ENCODE results near the gene CHST1.

Gene CHST1

GRCh38 chr11:45659031-45659817, 6.2 kb downstream of the CHST1 start:
- DNase-seq, result peak; percentile 27

DNA sequence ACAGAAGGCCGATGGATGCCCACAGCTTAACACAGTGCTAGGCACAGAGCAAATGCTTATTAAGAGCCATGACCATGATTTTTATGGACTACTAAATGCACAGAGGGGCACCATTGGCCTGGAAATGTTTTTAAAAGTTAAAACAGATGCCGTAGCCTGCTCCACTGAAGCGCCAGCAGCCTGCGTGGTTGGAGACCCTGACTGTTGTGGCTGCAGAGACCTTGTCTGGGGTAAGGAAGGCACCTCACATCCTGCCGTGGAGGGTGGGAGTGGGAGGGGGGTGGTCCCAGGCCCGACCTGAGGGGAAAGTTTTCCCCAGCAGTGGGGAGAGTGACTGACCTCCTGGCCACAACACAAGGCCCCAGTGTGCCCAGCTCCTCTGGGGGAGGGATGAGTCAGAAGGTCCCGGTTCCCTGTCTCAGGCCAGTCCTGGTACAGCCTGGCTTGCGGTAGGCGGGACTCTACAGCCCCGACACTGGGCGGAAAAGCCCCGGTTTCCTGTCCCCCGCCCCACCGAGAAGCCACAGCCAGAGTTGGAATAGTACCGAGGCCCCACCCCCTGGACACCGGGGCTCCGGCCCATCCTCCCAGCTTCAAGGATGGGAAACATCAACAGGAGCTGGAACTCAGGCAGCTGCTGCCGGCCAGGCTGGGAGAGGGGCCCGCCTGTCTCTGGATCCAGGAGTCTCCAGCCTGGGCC, 7.0 kb downstream of the CHST1 start:
- DNase-seq, result no peak

GRCh38 chr11:45657496-45658260, 7.7 kb downstream of the CHST1 start:
- DNase-seq, result no peak

DNA sequence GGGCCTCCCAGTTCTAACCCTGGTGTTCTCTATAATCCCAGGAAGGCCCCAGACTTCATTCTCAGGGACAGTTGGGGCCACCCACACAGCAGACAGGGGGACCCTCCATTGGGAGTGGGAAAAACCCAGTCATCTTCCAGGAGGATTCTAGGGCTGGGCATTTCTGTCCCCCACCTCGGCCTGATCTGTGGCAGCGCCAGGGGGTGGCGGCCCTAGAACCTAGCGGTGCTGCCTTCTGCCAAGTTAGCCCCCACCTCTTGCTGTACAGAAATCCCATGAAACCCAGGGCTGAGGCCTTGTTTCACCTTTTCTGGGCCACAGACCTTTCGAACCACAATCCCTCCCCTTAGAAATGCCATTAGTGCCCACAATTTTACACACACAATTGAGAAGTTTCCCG, 9.6 kb downstream of the CHST1 start:
- DNase-seq, result no peak

DNA sequence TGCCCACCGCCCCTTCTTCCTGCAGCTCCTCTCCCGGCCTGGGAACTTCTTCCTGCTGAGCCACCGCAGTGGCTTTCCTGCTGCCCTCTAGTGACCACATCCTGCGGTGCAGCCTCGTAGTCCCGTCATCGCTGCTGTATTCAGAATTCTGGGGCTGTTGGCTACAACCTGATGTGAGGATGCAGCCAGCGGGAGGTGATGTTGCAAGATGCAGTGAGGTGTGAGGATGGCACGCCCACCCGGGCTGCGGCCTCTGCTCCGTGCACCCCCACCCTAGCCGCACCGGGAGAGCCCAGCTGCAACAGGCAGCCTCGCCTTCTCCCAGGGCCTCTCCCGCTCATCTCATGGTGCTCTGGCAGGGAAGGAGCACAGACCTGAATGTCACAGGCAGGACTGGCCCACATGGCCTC, 10.1 kb downstream of the CHST1 start:
- DNase-seq, result peak; percentile 94

- DNase-seq, result no peak
Observed at GRCh38 chr11:45655012-45655283, 10.5 kb downstream of the CHST1 start.

GRCh38 chr11:45654231-45655011, 11.0 kb downstream of the CHST1 start:
- DNase-seq, result peak; percentile 93

GRCh38 chr11:45653277-45653676, 12.1 kb downstream of the CHST1 start:
- no peak for DNase-seq

DNA sequence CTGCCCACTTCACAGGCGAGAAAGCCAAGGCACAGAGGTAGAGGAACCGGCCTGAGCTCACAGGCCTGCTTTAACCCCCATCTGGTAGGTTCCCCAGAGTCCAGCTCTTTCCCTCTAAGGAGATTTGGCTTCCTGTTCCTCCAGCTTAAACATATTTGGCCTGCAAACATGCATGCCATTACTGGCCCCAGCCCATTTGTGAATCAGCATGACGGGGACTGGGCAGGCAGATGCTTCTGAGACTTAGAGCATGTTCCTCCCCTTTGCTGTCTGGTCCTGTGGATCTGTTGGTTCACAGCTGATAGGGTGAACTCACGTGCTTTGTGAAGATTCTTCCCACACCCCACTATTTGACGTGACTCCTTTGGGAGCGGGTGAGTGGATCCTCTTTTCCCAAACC, 12.6 kb downstream of the CHST1 start:
- DNase-seq, result no peak

- DNase-seq, result no peak
Observed at GRCh38 chr11:45651841-45652749, 13.3 kb downstream of the CHST1 start.

- DNase-seq, result no peak
Observed at GRCh38 chr11:45651156-45651555, 14.3 kb downstream of the CHST1 start.

DNA sequence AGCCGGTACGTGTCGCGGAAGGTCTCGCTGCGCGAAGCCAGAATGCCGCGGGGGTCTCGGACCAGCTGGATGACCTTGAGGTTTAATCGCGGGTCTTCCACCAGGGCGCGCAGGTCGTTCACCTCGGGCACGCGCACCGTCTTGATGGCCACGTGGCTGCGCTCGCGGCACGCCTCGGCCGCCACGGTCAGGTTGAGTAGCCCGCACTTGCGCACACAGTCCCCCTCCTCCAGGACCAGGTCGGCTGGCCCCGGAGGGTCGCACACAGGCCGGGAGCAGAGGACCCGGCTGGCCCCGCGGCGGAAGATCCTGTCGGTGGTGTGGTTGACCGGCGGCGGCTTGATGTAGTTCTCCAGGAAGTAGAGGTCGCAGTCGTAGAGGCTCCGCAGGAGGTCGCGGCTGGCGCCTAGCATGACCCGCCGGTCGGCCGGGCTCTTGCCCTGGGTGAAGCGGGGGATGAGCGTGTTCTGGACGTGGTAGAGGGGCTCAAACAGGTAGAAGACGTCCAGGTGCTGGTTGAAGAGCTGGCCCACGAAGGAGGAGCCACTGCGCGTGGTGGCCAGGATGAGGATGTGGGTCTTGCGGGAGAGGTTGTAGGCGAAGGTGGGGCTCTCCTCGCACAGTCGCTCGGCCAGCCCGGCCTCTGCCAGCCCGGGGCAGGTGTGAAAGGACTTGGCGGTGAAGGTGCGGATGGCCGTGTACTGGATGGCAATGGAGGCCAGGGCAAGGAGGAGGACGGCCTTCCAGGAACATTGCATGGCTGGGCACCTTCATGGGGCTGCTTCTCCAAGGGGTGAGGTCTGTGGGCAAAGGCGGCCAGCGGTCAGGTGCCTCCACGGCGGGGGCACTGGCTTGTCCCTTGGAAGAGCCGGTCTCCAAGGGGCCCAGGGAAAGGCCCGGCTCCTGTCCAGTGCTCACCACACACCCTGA, 15.0 kb downstream of the CHST1 start:
- DNase-seq, result no peak

DNA sequence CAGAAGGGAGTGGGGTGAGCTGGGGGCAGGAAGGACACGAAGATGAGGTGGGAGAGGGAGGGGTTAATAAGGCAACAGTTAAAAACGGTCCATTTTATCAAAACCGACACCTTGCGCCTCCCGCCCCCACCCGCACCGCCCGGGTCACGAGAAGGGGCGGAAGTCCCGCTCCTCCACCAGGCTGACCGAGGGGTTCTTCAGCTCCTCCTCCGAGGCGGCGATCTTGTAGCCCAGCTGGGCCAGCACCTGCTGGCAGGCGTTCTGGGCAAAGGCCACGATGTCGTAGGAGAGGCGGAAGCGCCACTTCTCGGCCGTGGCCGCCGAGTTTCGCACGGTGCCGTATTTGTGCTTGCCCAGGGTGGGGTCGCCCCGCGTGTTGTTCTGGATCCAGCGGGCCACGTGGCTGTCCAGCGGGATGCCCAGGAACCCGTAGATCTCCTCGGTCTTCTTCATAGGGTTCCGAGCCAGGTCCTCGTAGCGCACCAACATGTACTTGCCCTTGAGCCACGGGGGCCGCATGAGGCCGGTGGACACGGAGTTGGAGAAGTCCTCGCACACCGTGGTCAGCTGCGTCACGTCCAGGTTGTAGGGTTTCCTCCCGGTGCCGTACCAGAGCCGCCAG, 15.8 kb downstream of the CHST1 start:
- no peak for DNase-seq

DNA sequence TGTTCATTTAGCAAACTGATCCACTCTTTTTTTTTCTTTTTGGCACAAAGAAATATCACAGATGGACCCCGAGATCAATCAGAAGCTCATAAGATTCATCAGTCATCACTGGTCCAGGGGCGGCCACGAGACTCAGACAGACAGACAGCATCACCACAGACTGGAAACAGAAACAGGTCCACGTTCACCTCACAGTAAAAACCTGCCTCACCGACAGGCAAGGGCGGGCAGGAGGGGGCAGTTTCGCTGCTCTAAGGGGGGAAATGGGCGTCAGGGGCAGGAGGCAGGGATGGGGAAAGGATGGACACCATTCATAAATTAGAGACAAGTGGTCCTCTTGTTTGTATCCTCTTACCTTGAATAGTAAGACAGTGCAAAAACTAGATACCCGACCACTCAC, 16.5 kb downstream of the CHST1 start:
- no peak for DNase-seq

DNA sequence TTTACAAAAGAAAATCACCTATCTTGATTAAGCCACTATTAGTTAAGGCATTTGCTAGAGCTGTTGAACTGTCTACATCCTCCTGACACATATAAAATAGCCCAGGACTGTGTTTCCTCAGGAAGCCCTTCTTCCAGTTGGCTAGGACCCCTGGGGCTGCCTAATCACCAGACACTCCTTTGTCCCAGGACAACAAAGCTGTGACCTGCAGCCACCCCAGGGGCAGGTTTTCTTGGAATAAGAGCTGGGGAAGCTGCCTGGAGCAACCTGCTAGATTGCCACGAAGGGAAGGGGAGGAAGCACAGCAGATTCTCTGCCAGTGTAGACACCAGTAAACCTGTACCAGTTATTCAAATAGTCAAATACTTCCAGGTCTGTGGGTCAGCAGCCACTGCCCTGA, 17.6 kb downstream of the CHST1 start:
- DNase-seq, result no peak

GRCh38 chr11:45647329-45647728, 18.1 kb downstream of the CHST1 start:
- no peak for DNase-seq

DNA sequence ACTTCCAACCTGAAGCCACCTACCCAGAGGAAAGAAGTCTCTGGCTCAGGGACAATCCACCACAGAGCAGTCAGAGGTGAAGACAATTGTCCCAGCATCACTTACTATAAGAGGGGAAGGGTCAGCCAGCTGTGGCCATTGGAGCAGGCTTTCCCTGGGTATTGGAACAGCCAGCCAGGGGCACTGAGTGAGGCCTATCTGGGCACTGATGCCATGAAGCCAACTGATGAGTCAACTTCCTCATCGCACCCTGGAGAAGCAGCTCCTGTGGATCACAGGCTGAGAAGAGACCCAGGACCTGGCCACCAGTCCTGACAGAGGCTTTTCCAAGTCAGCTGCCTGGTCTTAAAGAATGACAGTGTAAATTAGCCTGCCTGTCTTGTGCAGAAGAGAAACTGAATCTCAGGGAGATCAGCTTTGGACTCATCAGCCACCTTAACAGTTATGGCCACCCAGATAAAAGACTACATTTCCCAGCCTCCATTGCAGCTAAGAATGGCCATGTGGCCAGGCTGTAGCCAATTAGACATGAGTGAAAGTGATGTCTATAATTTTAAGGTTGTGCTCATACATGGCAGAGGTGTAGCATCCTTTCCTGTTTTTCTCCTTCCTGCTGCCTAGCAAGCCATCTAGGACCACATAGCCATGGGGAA, 19.0 kb downstream of the CHST1 start:
- DNase-seq, result peak; percentile 43

DNA sequence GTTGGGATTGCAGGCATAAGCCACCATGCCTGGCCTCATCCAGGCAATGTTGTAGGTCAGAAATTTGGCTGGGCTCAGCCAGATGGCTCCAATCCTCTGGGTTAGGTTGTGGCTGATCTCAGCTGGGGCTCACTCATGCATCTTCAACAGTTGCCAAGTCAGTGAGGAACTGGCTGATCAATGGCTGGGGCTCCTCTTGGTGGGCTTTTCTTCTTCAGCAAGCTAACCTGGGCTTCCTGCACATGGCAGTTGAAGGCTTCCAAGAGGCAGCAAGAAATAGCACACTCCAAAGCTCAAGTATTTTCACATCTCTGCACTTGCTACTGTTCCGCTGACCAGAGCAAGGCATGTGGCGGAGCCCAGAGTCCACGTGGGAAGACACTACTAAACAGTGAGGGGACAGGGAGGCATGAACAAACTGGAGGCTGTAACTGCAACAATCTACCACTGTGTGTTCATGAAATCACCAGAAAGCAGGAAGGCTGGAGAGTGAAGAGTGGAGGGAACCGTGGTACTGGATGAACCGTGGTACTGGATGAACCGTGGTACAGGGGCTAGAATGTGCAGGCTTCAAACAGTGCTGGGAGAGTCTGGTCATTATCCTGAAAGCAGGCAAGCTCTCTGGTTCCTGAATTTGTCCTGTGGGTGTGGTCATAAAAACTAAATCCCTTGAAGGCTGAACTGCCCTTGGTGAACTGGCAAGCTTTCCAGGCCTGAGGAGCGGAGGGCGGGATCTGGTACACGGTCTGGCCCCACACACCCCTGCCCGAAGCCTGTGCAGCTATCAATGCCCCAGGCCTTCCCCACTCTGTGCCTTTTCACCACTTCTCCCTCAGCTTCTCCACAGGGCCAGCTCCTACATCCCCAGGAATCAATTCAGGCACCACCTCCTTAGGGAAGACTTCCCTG, 20.2 kb downstream of the CHST1 start:
- DNase-seq, result no peak
